Mesothelial cell of epicardium (in vitro differentiated cells): Measurements from ENCODE around the gene HS6ST3. TPM values are rescaled to one million over a fixed set of nuclear protein-coding genes. Genes with fewer than 3 reads are reported as not detected.

Experiments used
- DNase-seq, 2 experiments: peaks; one replicate each; pipeline ENCODE4 v3.0.0; 2021; ENCODE audit warnings: low spot score in 2 of 2; ENCODE audit not compliant: unreplicated experiment in 2 of 2
- H3K27ac Mint-ChIP-seq: 2 replicates; pipeline ENCODE4 v1.8.0; 2021; ENCODE audit warnings: mixed read lengths
- H3K27me3 Mint-ChIP-seq: 2 replicates; pipeline ENCODE4 v1.8.0; 2021; ENCODE audit warnings: low read depth, mixed read lengths
- H3K36me3 Mint-ChIP-seq: 2 replicates; pipeline ENCODE4 v1.8.0; 2021; ENCODE audit warnings: mixed read lengths
- H3K4me1 Mint-ChIP-seq: 2 replicates; pipeline ENCODE4 v1.8.0; 2021; ENCODE audit warnings: mixed read lengths
- H3K4me3 Mint-ChIP-seq: 2 replicates; pipeline ENCODE4 v1.8.0; 2021; ENCODE audit warnings: mild to moderate bottlenecking, moderate library complexity, mixed read lengths
- H3K9me3 Mint-ChIP-seq: 2 replicates; pipeline ENCODE4 v1.8.0; 2021; ENCODE audit warnings: mixed read lengths
- CTCF ChIP-seq: fragments of 200-600 bp; sonication (generic); IDR thresholded peaks from one replicate; pipeline ENCODE4 v1.5.0; 2021; ENCODE audit warnings: antibody characterized with exemption; ENCODE audit not compliant: unreplicated experiment
- total RNA-seq: library from RNA; stranded (reverse); gene quantifications from 3 replicates; pipeline ENCODE4 v1.2.1, GENCODE V29; 2021

The HS6ST3 gene
- total RNA-seq, 1 donor from 2014 or later = 0.60 TPM

GRCh38 chr13:96782186-96782585 is 692.3 kb downstream of the HS6ST3 start:
- Mint-ChIP-seq H3K9me3 (peaks cover 19% of the 10 kb centered on the region), H3K27me3 (peaks cover 2% of the 10 kb centered on the region), H3K4me3 (no peak overlapping the region), H3K36me3 (peaks cover 2% of the 10 kb centered on the region), H3K4me1 (peaks cover 4% of the 10 kb centered on the region), H3K27ac (no peak overlapping the region)
- no peak for TF ChIP-seq CTCF
- DNase-seq = no peak

GRCh38 chr13:96783057-96783456 is 693.1 kb downstream of the HS6ST3 start:
- Mint-ChIP-seq H3K27ac (no peak overlapping the region), H3K9me3 (peaks cover 16% of the 10 kb centered on the region), H3K27me3 (peaks cover 4% of the 10 kb centered on the region), H3K36me3 (peaks cover 2% of the 10 kb centered on the region), H3K4me1 (peaks cover 4% of the 10 kb centered on the region), H3K4me3 (no peak overlapping the region)
- TF ChIP-seq CTCF = no peak
- no peak for DNase-seq

GRCh38 chr13:96783511-96783910 is 693.6 kb downstream of the HS6ST3 start:
- no peak overlapping the region for H3K4me3 Mint-ChIP-seq
- no peak for DNase-seq
- H3K27me3 Mint-ChIP-seq = peaks cover 4% of the 10 kb centered on the region
- no peak overlapping the region for H3K27ac Mint-ChIP-seq
- peaks cover 4% of the 10 kb centered on the region for H3K4me1 Mint-ChIP-seq
- TF ChIP-seq CTCF = no peak
- peaks cover 16% of the 10 kb centered on the region for H3K9me3 Mint-ChIP-seq
- H3K36me3 Mint-ChIP-seq = no peaks in the 10 kb centered on the region

- DNase-seq = no peak
- Mint-ChIP-seq H3K9me3 (peaks cover 17% of the 10 kb centered on the region), H3K36me3 (no peaks in the 10 kb centered on the region), H3K4me3 (no peak overlapping the region), H3K27ac (no peak overlapping the region), H3K4me1 (peaks cover 4% of the 10 kb centered on the region), H3K27me3 (peaks cover 4% of the 10 kb centered on the region)
- no peak for TF ChIP-seq CTCF
Observed at GRCh38 chr13:96785986-96786385, 696.1 kb downstream of the HS6ST3 start.

GRCh38 chr13:96792188-96792587 is 702.3 kb downstream of the HS6ST3 start:
- H3K36me3 Mint-ChIP-seq = no peaks in the 10 kb centered on the region
- DNase-seq = no peak
- H3K27me3 Mint-ChIP-seq = peaks cover 18% of the 10 kb centered on the region
- H3K4me3 Mint-ChIP-seq = no peak overlapping the region
- TF ChIP-seq CTCF = peak; percentile 33
- no peak overlapping the region for H3K27ac Mint-ChIP-seq
- no peaks in the 10 kb centered on the region for H3K4me1 Mint-ChIP-seq
- H3K9me3 Mint-ChIP-seq = peaks cover 12% of the 10 kb centered on the region
